ENCODE measurements around the gene S1PR3.

- no peak for TF ChIP-seq EZH2 (IDR thresholded peaks at IDR 0.05)
- TF ChIP-seq POLR2AphosphoS5 (IDR thresholded peaks at IDR 0.05; ENCODE audit: borderline replicate concordance, low read depth, low read length): no peak
- TF ChIP-seq FOXP2 (optimal IDR thresholded peaks at IDR 0.05; ENCODE audit: control extremely low read depth, extremely low read length, insufficient read depth): no peak
Observed at GRCh38 chr9:89014153-89014552, 22.9 kb downstream of the S1PR3 start.

All from SK-N-MC (cell line).